Stimulated activated CD8-positive, alpha-beta memory T cell treated with anti-CD3 and anti-CD28 coated beads, Interleukin-4, amount 100 ng/mL, for 4 hours (primary cell): ENCODE data around the gene VEGFC.

Experiments used
- DNase-seq, 2 donors: peaks; one replicate each; pipeline ENCODE4 v3.0.0-alpha.2; 2020; ENCODE audit warnings: low read depth in 2 of 2, low spot score in 1 of 2

The VEGFC gene

DNA sequence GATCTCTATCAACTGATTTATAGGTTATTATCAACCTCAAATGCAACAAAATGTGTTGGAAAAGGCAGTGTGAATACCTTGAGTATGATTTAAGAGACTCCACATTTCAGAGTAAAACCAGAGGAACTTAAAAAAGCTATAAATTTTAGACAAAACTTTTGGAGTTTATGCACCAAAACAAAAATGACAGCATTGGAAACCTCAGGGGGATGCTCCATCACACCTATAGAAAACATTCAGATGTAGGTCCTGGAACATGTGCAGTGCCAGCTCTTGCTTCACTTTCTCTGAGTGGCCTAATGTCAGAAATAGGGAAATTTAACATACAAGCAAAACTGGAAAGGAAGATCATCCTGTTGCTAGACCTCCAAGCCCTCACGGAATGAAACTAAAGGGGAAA is 5.8 kb upstream of the VEGFC start:
- no peak for DNase-seq

DNA sequence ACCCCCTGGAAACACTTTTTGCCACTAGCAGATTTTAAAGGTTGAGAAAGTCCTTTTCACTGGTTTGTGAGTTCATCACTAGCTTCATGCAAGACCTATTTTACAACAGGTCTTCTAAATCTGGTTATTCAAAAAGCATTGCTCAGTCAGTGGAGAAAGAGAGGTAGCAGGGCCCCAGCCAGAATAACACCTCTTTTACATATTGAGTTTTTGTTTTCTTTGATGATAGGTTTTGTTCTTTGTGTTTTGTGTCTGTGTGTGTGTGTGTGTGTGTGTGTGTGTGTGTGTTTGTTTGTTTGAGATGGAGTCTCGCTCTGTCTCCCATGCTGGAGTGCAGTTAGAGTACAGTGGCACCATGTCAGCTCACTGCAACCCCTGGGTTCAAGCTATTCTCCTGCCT is 2.7 kb upstream of the VEGFC start:
- DNase-seq: no peak

DNA sequence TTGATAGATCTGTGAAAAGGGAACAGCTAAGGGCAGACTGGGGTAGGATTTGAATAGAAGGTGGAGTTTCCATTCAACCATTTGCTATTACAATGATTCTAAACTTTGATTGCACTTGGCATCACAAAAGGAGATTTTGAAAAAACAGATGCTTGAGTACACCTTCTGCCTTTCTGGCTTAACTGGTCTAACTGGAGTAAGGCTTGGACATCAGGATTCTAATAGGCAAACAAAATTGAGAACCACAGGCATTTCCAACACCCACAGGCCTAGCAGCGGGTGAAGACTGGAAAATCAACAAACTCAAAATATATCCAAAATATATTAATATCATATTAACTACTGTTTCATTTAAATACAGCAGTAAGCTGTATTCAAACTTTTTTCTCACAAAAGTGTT is 1.9 kb upstream of the VEGFC start:
- DNase-seq: no peak

GRCh38 chr4:176794151-176794550 is 1.4 kb upstream of the VEGFC start:
- no peak for DNase-seq

GRCh38 chr4:176793060-176793605 is 411 bp upstream of the VEGFC start:
- DNase-seq: no peak

- DNase-seq: no peak
These were observed 964 bp downstream of the VEGFC start for GRCh38 chr4:176791591-176792325.

DNA sequence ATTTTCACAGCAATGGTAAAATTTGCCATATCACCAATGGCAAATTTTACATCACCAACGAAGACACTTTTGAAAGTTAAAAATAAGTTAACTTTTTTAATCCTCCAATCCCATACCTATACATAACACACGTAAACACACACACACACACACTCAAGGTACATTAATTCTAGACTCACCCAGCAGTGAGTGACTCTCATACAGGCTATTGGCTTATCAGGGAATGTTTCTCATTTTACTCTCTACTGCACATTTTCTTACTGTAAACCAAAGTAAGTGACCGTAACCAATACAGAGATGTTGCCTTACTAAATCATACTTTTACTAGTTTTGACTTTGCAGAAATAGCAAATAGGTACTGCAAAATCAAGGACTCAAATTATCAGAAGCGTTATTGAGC is 2.3 kb downstream of the VEGFC start:
- DNase-seq: no peak

DNA sequence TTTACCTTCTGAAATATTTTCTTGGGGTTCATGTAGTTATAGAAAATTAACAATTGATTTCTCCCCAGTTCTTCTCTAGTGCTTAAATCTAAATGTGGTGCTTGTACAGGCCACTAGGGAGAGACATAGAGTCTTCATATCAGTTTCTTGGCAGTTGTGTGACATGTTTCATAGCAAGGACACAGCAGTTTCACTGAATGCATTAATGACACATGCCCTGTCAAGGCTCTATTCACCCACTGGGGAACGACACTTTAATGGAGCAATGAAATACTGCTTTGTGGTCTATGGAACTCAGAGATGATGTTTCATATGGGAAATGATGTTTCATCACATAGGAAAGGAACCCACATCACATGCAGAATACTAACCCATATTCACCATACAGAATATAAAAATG is 2.8 kb downstream of the VEGFC start:
- DNase-seq: no peak

DNA sequence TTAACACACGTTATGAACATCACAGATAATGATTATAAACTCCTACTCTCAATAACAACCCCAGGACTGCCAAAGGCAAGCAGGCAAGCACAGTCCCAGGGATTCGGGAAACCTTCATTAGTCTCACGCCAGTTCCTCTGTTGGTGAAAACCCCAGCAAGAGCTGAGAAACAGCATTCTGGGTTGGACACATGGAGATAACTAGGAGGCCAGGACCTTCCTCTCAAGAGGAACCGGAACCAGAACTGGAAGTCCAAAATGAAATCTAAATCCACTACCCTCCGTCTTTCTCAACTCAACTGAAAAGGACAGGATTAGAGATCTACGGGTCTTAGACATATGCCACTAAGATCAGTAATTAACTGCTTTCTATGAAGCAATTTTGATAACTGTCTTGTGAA is 3.8 kb downstream of the VEGFC start:
- DNase-seq: no peak

GRCh38 chr4:176788248-176788647 is 4.5 kb downstream of the VEGFC start:
- no peak for DNase-seq

- no peak for DNase-seq
These were observed 7.9 kb downstream of the VEGFC start for GRCh38 chr4:176784816-176785215.

- DNase-seq: no peak
These were observed 9.9 kb downstream of the VEGFC start for GRCh38 chr4:176782794-176783193.

GRCh38 chr4:176782191-176782590 is 10.5 kb downstream of the VEGFC start:
- no peak for DNase-seq

GRCh38 chr4:176781739-176782100 is 11.0 kb downstream of the VEGFC start:
- DNase-seq: no peak

DNA sequence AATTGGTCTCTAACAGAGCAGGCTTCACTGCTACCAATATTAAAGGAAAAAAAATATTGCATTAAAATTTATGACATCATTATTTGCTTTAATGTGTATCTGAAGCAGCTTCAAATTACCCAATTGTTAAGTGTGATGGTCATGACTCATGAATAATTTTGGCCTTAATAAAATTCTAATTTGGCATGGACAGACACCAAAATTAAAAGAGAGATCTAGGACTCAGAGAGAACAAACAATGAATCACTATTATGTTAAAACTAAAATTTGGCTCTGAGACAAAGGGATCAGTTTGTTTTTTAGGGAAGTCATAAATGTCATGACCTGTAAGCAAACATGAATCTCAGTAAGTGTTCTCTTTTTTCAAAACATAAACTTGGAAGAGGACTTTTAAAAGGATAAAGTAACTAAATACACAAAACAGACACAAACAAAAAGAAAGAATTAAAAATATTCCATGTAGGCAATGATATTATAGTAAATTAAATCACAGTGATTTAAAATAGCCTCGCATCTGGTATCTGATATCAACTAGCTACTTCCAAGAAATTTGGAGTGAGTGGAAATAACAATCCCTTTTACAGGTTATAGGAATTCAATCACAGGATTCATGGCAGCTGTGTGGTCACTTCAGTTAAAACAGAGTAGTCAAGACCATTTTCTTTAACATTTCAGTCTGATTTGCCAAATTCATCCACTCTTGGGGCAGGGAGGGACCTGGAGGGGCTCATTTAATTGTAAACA is 11.6 kb downstream of the VEGFC start:
- DNase-seq: no peak

GRCh38 chr4:176779421-176779820 is 13.3 kb downstream of the VEGFC start:
- DNase-seq: no peak

DNA sequence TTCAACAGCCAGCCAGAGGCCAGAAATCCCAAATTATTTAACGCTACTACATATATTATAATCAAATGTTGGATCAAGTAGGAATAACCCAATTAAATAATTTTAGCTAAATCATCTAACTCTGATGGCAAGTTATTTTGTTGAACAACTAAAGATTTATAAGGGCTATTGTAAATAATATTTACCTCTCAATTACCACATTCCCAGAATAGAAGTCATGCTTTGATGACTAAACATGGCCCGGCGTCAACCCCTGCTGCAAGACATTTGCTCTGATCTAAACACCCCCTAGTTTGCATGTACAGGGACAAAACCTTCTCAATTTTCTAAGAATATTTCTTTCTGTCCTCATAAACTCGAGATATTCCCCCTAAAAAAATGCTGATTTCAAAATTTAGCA is 14.2 kb downstream of the VEGFC start:
- DNase-seq: no peak

GRCh38 chr4:176778063-176778462 is 14.7 kb downstream of the VEGFC start:
- DNase-seq: no peak

- DNase-seq: no peak
These were observed 17.4 kb downstream of the VEGFC start for GRCh38 chr4:176775338-176775737.

GRCh38 chr4:176774852-176775251 is 17.9 kb downstream of the VEGFC start:
- no peak for DNase-seq

DNA sequence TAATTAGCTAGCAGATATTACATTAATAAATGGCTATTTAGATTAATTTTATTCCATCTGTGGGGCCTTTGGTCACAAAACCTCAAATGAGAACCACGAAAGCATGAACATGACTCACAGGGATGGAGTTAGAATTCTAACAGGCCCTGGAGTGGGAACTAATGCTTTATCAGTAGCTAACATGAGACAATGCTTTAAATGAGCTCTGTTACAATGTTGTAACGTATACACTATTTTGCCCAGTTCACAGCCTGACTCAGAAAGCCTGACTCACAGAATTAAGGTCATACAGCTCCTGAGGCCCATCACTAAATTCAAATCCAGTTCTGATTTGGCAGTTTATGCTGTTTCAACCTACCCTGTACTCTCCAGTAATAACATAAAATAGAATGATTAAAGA is 23.2 kb downstream of the VEGFC start:
- DNase-seq: no peak

- DNase-seq: no peak
These were observed 25.5 kb downstream of the VEGFC start for GRCh38 chr4:176767183-176767582.
